ENCODE results near the gene DDX50.
"Not testable (repeated sequence)": the region's sequence is repeated elsewhere in the genome, so short reads cannot be mapped to it uniquely, and the experiment has no call there.

GRCh38 chr10:68929157-68929556, 28.0 kb downstream of the DDX50 start:
- not testable (repeated sequence) for TF ChIP-seq EZH2 (IDR thresholded peaks at IDR 0.05; ENCODE audit: insufficient read depth, poor library complexity, severe bottlenecking); EZH2phosphoT487 (IDR thresholded peaks at IDR 0.05; ENCODE audit: insufficient read depth, low read depth)
